ENCODE data around the gene OXNAD1. TPM values are rescaled to one million over a fixed set of nuclear protein-coding genes. Genes with fewer than 3 reads are reported as not detected.

Gene OXNAD1
- total RNA-seq, 3 donors from 2014 or later = 24.6 to 25.5 (median 24.8) TPM

DNA sequence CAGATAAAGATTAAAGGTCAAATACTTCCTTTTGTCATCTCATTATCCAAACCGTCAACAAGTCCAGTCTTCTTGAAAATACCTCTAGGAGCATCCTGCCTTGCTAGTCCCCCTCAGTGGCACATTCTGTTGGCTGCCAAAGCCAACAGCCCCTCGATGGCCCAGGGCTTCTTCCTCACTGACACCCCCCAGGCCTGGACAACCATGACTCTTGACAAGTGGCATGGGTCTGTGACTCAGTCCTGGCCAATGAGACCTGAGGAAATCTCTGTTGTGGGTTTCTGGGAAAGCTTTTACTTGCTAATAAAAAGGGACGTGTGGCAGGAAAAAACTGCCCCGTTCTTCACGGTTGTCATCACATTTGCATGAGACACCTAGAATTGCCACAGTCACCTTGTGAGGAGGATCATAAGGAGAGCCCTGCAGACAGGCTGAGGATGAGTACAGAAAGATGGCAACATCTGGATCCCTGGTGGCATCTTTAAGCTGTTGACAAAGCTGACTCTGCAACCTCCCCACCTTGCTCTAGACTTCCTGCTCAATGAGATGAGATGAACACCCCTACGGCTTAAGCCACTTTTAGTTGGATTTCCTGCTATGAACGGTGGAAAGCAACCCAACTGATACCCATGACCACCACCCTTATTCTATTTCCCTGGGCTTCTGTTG is 81.5 kb downstream of the OXNAD1 start:
- ATAC-seq = no peak
- DNase-seq = no peak
- no peaks in the 10 kb centered on the region for H3K27me3 Mint-ChIP-seq (ENCODE audit: low read depth)
- H3K4me3 Mint-ChIP-seq = no peak overlapping the region
- H3K9me3 Mint-ChIP-seq = no peaks in the 10 kb centered on the region
- H3K4me1 Mint-ChIP-seq (ENCODE audit: low read depth) = peaks cover 26% of the 10 kb centered on the region
- H3K36me3 Mint-ChIP-seq (ENCODE audit: insufficient read depth) = peaks cover 62% of the 10 kb centered on the region

DNA sequence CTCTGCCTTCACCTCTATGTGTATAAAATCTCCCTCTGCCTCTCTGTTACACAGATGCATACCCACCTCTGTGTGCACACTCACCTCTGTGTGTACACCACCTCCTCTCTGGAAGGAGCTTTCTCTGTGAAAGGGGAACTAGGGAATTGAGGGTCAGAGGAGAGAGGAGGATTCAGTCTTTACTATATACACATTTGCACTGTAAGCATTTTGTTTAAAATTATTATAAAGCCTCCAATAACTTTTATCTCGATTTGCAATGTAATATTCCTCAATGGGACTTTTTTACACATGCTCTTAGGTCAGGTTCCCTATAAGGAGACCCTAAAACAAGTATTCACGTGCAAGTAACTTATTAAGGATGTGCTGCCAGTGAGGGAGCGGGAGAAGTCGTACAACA is 82.5 kb downstream of the OXNAD1 start:
- Mint-ChIP-seq H3K4me3 (no peak overlapping the region), H3K9me3 (no peaks in the 10 kb centered on the region), H3K36me3 (ENCODE audit: insufficient read depth) (peaks cover 64% of the 10 kb centered on the region), H3K4me1 (ENCODE audit: low read depth) (peaks cover 26% of the 10 kb centered on the region), H3K27me3 (ENCODE audit: low read depth) (no peaks in the 10 kb centered on the region)
- ATAC-seq = no peak
- no peak for DNase-seq

DNA sequence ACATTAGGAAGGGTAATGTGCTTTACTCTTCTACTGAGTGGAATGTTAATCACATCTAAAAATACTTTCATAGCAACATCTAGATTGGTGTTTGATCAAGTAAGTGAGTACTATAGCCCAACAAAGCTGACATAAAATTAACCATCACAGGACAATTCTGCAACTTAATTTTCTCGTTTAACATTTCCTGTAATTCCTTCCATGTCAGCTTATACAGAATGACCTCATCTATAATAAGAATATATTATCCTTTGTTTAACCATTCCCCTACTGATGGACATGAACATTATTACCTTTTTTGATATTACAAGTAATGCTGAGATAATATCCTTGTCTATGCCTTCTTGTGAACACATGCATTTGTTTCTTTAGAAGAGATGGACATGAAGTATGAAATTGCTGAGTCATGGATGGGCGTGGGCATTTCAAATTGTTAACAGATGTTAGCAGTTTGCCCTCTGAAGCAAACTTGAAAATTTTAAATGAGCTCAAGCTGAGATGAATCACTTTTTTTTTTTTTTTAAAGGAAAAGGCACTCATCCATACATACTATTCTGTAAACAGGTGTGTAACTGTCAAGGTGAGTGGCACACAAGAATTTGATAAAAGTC is 85.1 kb downstream of the OXNAD1 start:
- DNase-seq (no peak), ATAC-seq (no peak)
- Mint-ChIP-seq H3K36me3 (ENCODE audit: insufficient read depth) (peaks cover 60% of the 10 kb centered on the region), H3K9me3 (no peaks in the 10 kb centered on the region), H3K4me1 (ENCODE audit: low read depth) (peaks cover 16% of the 10 kb centered on the region), H3K27me3 (ENCODE audit: low read depth) (no peaks in the 10 kb centered on the region), H3K4me3 (no peak overlapping the region)

DNA sequence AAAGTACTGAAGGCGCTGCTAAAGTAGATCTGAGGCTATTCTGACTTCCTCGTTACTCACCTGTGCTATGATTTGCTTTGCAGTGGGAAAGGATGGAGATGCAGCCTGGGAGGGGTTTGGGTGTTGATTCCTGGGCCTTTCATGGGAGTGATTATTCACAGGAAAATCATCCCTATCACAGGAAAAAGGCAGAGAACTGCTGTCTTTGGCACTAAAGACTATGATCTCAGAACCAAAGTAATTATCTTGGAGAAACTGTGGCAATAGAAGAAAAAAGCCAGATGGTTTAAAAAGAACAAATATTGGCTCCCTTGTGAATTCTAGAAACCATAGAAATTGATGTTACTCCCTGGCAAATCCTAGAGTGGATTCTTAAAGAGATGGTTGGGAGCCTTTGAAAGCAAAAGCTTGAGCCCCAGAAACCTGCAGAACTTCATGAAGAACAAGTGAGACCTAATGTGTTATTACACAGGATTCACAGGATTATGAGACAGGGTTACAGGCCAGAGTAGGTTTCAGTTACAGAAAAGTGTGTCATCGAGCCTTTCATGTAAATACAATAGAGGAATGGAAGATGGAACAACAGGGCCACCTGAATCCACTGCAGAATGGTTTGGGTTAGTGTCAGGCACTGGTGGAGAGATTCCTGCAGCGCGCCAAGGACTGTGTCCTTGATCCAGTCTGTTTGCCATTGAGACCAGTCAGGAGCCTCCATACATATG is 85.7 kb downstream of the OXNAD1 start:
- Mint-ChIP-seq H3K4me3 (no peak overlapping the region), H3K9me3 (no peaks in the 10 kb centered on the region), H3K36me3 (ENCODE audit: insufficient read depth) (peaks cover 57% of the 10 kb centered on the region), H3K27me3 (ENCODE audit: low read depth) (no peaks in the 10 kb centered on the region), H3K4me1 (ENCODE audit: low read depth) (peaks cover 17% of the 10 kb centered on the region)
- ATAC-seq (no peak), DNase-seq (no peak)

DNA sequence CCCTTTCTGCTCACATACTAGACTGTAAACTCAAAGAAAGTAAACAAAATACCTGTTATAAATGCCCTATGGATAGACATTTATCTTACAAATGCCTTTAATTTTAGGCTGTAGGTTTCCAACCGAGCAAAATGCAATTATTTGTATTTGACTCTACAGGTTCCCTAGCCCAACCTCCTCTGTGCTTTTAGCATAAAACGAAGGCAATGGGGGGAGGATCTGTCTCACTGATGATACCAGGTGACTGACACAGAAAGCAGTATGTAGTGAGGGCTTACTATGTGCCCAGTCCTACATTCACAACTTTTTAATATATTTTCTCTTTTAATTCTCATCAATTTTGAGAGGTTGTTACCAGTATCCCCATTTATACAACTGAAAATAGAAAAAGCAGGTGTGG is 87.4 kb downstream of the OXNAD1 start:
- Mint-ChIP-seq H3K36me3 (ENCODE audit: insufficient read depth) (peaks cover 58% of the 10 kb centered on the region), H3K4me1 (ENCODE audit: low read depth) (peaks cover 11% of the 10 kb centered on the region), H3K4me3 (no peak overlapping the region), H3K9me3 (no peaks in the 10 kb centered on the region), H3K27me3 (ENCODE audit: low read depth) (no peaks in the 10 kb centered on the region)
- DNase-seq = no peak
- ATAC-seq = no peak

DNA sequence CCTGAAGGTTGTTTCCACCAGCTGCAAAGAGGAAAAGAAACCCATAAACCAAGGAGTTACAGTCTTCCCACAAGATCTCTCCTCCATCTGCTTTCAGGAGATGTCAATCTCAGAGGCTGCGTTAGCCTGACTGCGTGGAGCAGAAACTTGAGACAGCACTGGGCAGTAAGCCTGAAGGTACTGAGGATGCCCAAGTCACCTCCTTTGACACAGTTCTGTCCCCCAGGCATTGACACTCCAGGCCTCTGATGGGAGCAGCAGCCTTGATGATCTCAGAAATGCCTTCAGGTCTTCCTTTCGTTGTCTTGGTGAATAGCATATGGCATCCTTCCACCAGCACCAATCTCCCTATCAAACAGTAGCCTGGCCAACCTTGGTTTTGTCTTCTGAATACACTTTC is 89.3 kb downstream of the OXNAD1 start:
- Mint-ChIP-seq H3K36me3 (ENCODE audit: insufficient read depth) (peaks cover 52% of the 10 kb centered on the region), H3K4me3 (no peak overlapping the region), H3K9me3 (no peaks in the 10 kb centered on the region), H3K4me1 (ENCODE audit: low read depth) (peaks cover 15% of the 10 kb centered on the region), H3K27me3 (ENCODE audit: low read depth) (no peaks in the 10 kb centered on the region)
- no peak for ATAC-seq
- DNase-seq = no peak

Other genes starting within 250 kb of the OXNAD1 start
- not detected for gene GALNT15, start 90.5 kb upstream of the OXNAD1 start, total RNA-seq
- 10 to 100 TPM; 30.2 to 37.9 (median 33.4) TPM for gene DPH3, start 269 bp upstream of the OXNAD1 start, total RNA-seq
- 10 to 100 TPM; 52.9 to 72.4 (median 69.6) TPM for gene RFTN1, start 248.5 kb downstream of the OXNAD1 start, total RNA-seq

Data from activated T-cell treated with anti-CD3 and anti-CD28 coated beads, Interleukin-2, amount 50 U/mL, for 4 hours (primary cell).